Measurements from ENCODE around the gene SCYGR3. TPM values are rescaled to one million over a fixed set of nuclear protein-coding genes. Genes with fewer than 3 reads are reported as not detected.

Gene SCYGR3
- total and polyA plus RNA-seq, 2 of the 13 experiments (the other 11 are each of a cell fraction or from before 2014, with no cell fraction given), result not detected

GRCh38 chr2:227655454-227655853 is 40.8 kb upstream of the SCYGR3 start:
- CTCF ChIA-PET (ENCODE audit: low intra/inter-chr PET ratio, low total read pairs), result no interaction called here
- no peak overlapping the region for H3K9ac ChIP-seq (ENCODE audit: insufficient read depth, low read depth, low read length)
- FAIRE-seq (no peak), ATAC-seq (peak; percentile 70), DNase-seq (ENCODE audit: low spot score) (peak; percentile 87)
- no peaks in the 10 kb centered on the region for H4K20me1 ChIP-seq (ENCODE audit: insufficient read depth, low read length)
- 0% methylated on average over 1 of the region's 1 CpG for WGBS (ENCODE audit: low lambda C conversion rate)
- no peaks in the 10 kb centered on the region for H3K9me3 ChIP-seq (ENCODE audit: low read length)
- POLR2A ChIA-PET, result no interaction called here
- BruUV-seq (replicated peaks), result no TSS peak
- H3K4me1 ChIP-seq (ENCODE audit: insufficient read depth, low read length), result peaks cover 46% of the 10 kb centered on the region
- H3K27ac ChIP-seq (ENCODE audit: extremely low read length, insufficient read depth, low read length), result no peak overlapping the region
- in situ Hi-C loops (cut with HindIII; ENCODE audit: extremely low pct_ligation_motif_present, low pct_unique_long_range_greater_than_20kb) (loop anchor here (10.0 kb wide), 2 partner anchors 229 to 251 kb away; no protein-coding TSS in a partner anchor), intact Hi-C loops (cut with micrococcal nuclease; ENCODE audit: unreplicated experiment) (loop anchor here (10.0 kb wide), 1 partner anchor 531 kb away; no protein-coding TSS in a partner anchor)
- H3K4me2 ChIP-seq (ENCODE audit: low read depth, low read length), result no peak overlapping the region
- no peaks in the 10 kb centered on the region for H3K36me3 ChIP-seq (replicated peaks in 1 of 2; ENCODE audit: control insufficient read depth in 1 of 2, insufficient read depth in 2 of 2, low read length in 2 of 2)
- H3K27me3 ChIP-seq (ENCODE audit: control insufficient read depth in 1 of 2, insufficient read depth in 2 of 2, low read length in 2 of 2), result no peaks in the 10 kb centered on the region
- no peak overlapping the region for H2AFZ ChIP-seq (ENCODE audit: low read length)
- H3K79me2 ChIP-seq (ENCODE audit: insufficient read depth, low read length), result no peaks in the 10 kb centered on the region
- no peak overlapping the region for H3K4me3 ChIP-seq (replicated peaks in 1 of 3; ENCODE audit: insufficient read depth in 1 of 3, low read depth in 2 of 3, low read length in 3 of 3)
- TF ChIP-seq U2AF2 (IDR thresholded peaks at IDR 0.05; ENCODE audit: low read depth, low read length) (no peak), RCOR2 (CRISPR knock-in tag; IDR thresholded peaks at IDR 0.05) (peak; percentile 55; the same call in 1 of the 2 replicates), ZKSCAN5 (CRISPR knock-in tag; IDR thresholded peaks at IDR 0.05) (no peak), ZNF18 (CRISPR knock-in tag; IDR thresholded peaks at IDR 0.05; ENCODE audit: insufficient replicate concordance) (no peak), ZFX (CRISPR knock-in tag; IDR thresholded peaks at IDR 0.05; ENCODE audit: low read depth) (no peak), DPF2 (CRISPR knock-in tag; IDR thresholded peaks at IDR 0.05; ENCODE audit: borderline replicate concordance, low read depth) (no peak), ZNF589 (CRISPR knock-in tag; conservative IDR thresholded peaks at IDR 0.05) (no peak), SNRNP70 (IDR thresholded peaks at IDR 0.05; ENCODE audit: low read depth, low read length) (no peak), ZSCAN20 (CRISPR knock-in tag; IDR thresholded peaks at IDR 0.05; ENCODE audit: borderline replicate concordance) (no peak), ONECUT2 (CRISPR knock-in tag; IDR thresholded peaks at IDR 0.05) (no peak), TOPORS (CRISPR knock-in tag; IDR thresholded peaks at IDR 0.05) (no peak), SAP130 (CRISPR knock-in tag; IDR thresholded peaks at IDR 0.05; ENCODE audit: low read depth) (0 out of 2 replicates have a peak, but pooled peaks have one; percentile 31), TBX2 (CRISPR knock-in tag; IDR thresholded peaks at IDR 0.05; ENCODE audit: borderline replicate concordance) (no peak), MIXL1 (CRISPR knock-in tag; IDR thresholded peaks at IDR 0.05) (no peak), FIP1L1 (IDR thresholded peaks at IDR 0.05; ENCODE audit: borderline replicate concordance, insufficient read depth, low read depth, low read length) (no peak), ATF4 (CRISPR knock-in tag; IDR thresholded peaks at IDR 0.05) (0 out of 4 replicates have a peak, but pooled peaks of 1 of the 2 experiments have one; percentile 22), ZNF180 (CRISPR knock-in tag; IDR thresholded peaks at IDR 0.05; ENCODE audit: borderline replicate concordance, low read depth) (no peak), HNRNPL (IDR thresholded peaks at IDR 0.05; ENCODE audit: low read depth, low read length) (no peak), AGO1 (IDR thresholded peaks at IDR 0.05; ENCODE audit: low read depth, low read length, poor library complexity, severe bottlenecking) (no peak), ZNF674 (CRISPR knock-in tag; IDR thresholded peaks at IDR 0.05; ENCODE audit: low read depth) (no peak), NR2C2 (CRISPR knock-in tag; IDR thresholded peaks at IDR 0.05; ENCODE audit: borderline replicate concordance) (peak; percentile 76; the same call in 1 of the 2 replicates), HINFP (CRISPR knock-in tag; IDR thresholded peaks at IDR 0.05; ENCODE audit: low read depth) (no peak)
